Measurements from ENCODE around the gene PRC1. TPM values are rescaled to one million over a fixed set of nuclear protein-coding genes. Genes with fewer than 3 reads are reported as not detected.

The PRC1 gene
- total and polyA plus RNA-seq, 2 of the 13 experiments (the other 11 are each of a cell fraction or from before 2014, with no cell fraction given), result 137 to 162 TPM

DNA sequence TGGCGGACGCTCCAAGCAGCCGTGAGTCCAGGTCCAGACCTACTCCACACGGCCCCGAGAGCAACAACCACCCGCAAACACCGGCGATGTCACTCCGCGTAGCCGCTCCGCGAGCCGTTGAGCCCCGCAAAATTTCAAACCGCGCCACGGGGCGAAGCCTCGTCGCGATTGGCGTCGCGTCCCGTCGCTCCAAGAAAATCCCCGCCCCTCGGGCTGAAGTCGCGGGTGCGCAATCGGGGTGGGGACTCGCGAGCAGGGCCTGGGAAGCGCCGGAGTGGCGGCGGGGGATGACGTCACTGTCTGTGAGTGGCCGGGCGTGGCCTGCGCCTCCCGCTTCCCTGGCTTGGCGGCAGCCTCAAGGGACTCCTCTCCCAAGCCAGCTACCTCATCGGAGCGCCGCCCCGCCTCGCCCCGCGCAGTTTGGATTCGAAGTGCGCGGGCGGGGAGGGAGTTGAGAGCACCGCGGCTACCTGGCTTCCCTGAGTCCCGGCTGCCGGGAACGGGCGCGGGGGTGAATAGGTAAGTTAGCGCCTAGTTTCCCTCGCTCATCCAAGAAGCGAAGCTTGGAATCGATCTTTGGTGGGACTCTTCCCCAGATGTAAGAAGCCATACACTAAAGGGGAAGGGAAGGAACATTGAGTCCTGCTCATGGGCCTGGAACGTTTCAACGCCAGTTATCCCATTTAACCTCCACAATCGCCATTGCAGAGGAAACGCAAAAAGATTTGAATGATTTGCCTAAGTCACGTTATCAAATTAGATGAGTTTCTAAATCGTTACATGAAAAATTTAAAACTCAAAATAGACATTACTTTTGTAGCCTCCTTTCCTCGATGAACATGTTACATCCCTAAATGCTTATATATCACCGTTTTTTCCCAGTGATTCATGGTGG is at the start of gene PRC1 (continued):
- TF ChIP-seq, protein P1, sequence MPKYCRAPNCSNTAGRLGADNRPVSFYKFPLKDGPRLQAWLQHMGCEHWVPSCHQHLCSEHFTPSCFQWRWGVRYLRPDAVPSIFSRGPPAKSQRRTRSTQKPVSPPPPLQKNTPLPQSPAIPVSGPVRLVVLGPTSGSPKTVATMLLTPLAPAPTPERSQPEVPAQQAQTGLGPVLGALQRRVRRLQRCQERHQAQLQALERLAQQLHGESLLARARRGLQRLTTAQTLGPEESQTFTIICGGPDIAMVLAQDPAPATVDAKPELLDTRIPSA (CRISPR knock-in tag; IDR thresholded peaks at IDR 0.05; ENCODE audit: borderline replicate concordance), result no peak; the same call in 1 of the 2 replicates
- TF ChIP-seq, protein P2, sequence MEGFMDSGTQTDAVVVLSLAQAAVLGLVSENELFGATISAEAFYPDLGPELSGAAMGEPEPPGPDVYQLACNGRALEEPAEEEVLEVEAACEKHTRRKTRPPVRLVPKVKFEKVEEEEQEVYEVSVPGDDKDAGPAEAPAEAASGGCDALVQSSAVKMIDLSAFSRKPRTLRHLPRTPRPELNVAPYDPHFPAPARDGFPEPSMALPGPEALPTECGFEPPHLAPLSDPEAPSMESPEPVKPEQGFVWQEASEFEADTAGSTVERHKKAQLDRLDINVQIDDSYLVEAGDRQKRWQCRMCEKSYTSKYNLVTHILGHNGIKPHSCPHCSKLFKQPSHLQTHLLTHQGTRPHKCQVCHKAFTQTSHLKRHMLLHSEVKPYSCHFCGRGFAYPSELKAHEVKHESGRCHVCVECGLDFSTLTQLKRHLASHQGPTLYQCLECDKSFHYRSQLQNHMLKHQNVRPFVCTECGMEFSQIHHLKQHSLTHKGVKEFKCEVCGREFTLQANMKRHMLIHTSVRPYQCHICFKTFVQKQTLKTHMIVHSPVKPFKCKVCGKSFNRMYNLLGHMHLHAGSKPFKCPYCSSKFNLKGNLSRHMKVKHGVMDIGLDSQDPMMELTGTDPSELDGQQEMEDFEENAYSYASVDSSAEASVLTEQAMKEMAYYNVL (CRISPR knock-in tag; IDR thresholded peaks at IDR 0.05; ENCODE audit: borderline replicate concordance), result no peak; the same call in 1 of the 2 replicates
- TF ChIP-seq ZNF484 (CRISPR knock-in tag; IDR thresholded peaks at IDR 0.05; ENCODE audit: borderline replicate concordance, low read depth) (no peak), ZNF18 (CRISPR knock-in tag; IDR thresholded peaks at IDR 0.05; ENCODE audit: insufficient replicate concordance) (no peak), RBFOX2 (IDR thresholded peaks at IDR 0.05; ENCODE audit: low read depth, low read length) (peak; percentile 87), RFX3 (CRISPR knock-in tag; IDR thresholded peaks at IDR 0.05) (no peak), GRHL1 (CRISPR knock-in tag; conservative IDR thresholded peaks at IDR 0.05) (no peak), MED1 (CRISPR knock-in tag; IDR thresholded peaks at IDR 0.05) (peak; percentile 64; the same call in 1 of the 2 replicates), NRL (CRISPR knock-in tag; IDR thresholded peaks at IDR 0.05; ENCODE audit: borderline replicate concordance) (peak; percentile 71), RNF2 (conservative IDR thresholded peaks at IDR 0.05; ENCODE audit: low read depth) (no peak), MYC (CRISPR knock-in tag; IDR thresholded peaks at IDR 0.05; ENCODE audit: borderline replicate concordance) (peak; percentile 78; the same call in 1 of the 2 replicates), SNAPC2 (CRISPR knock-in tag; IDR thresholded peaks at IDR 0.05) (peak; percentile 83), THYN1 (CRISPR knock-in tag; IDR thresholded peaks at IDR 0.05; ENCODE audit: borderline replicate concordance, low read depth) (no peak)
- TF ChIP-seq, protein P3, sequence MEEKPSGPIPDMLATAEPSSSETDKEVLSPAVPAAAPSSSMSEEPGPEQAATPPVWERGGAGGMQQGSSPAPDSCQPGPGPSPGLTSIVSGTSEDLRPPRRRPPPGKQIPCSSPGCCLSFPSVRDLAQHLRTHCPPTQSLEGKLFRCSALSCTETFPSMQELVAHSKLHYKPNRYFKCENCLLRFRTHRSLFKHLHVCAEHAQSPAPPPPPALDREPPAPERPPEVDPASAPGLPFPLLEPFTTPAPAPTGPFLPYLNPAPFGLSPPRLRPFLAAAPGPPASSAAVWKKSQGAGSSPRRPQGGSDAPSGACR (CRISPR knock-in tag; IDR thresholded peaks at IDR 0.05), result no peak
- TF ChIP-seq, protein P4, sequence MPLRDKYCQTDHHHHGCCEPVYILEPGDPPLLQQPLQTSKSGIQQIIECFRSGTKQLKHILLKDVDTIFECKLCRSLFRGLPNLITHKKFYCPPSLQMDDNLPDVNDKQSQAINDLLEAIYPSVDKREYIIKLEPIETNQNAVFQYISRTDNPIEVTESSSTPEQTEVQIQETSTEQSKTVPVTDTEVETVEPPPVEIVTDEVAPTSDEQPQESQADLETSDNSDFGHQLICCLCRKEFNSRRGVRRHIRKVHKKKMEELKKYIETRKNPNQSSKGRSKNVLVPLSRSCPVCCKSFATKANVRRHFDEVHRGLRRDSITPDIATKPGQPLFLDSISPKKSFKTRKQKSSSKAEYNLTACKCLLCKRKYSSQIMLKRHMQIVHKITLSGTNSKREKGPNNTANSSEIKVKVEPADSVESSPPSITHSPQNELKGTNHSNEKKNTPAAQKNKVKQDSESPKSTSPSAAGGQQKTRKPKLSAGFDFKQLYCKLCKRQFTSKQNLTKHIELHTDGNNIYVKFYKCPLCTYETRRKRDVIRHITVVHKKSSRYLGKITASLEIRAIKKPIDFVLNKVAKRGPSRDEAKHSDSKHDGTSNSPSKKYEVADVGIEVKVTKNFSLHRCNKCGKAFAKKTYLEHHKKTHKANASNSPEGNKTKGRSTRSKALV (CRISPR knock-in tag; IDR thresholded peaks at IDR 0.05), result peak; percentile 77; the same call in 1 of the 2 replicates
- TF ChIP-seq, protein P5, sequence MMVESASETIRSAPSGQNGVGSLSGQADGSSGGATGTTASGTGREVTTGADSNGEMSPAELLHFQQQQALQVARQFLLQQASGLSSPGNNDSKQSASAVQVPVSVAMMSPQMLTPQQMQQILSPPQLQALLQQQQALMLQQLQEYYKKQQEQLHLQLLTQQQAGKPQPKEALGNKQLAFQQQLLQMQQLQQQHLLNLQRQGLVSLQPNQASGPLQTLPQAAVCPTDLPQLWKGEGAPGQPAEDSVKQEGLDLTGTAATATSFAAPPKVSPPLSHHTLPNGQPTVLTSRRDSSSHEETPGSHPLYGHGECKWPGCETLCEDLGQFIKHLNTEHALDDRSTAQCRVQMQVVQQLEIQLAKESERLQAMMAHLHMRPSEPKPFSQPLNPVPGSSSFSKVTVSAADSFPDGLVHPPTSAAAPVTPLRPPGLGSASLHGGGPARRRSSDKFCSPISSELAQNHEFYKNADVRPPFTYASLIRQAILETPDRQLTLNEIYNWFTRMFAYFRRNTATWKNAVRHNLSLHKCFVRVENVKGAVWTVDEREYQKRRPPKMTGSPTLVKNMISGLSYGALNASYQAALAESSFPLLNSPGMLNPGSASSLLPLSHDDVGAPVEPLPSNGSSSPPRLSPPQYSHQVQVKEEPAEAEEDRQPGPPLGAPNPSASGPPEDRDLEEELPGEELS (CRISPR knock-in tag; IDR thresholded peaks at IDR 0.05), result 0 out of 2 replicates have a peak, but pooled peaks have one; percentile 18

Data from HepG2 (cell line).